ENCODE results near the gene SRD5A1.
A peak's percentile ranks its signal among the peaks of the same experiment; 100 is the strongest.
"Not testable (repeated sequence)": the region's sequence is repeated elsewhere in the genome, so short reads cannot be mapped to it uniquely, and the experiment has no call there.

SRD5A1 gene

GRCh38 chr5:6634306-6634705 is 1.1 kb downstream of the SRD5A1 start:
- Histone ChIP-seq H3K4me3 (ENCODE audit: low read length) (no peak overlapping the region), H3K9ac (ENCODE audit: low read length) (peak overlapping the region; percentile 56)

GRCh38 chr5:6634788-6635430 is 1.7 kb downstream of the SRD5A1 start:
- Histone ChIP-seq H3K4me3 (ENCODE audit: low read length) (no peak overlapping the region), H3K9ac (ENCODE audit: low read length) (no peak overlapping the region), H3K4me1 (ENCODE audit: control insufficient read depth, insufficient read depth, low read length) (peaks cover 17% of the 10 kb centered on the region), H3K27me3 (ENCODE audit: control insufficient read depth, insufficient read depth, low read length) (no peaks in the 10 kb centered on the region), H3K36me3 (ENCODE audit: control insufficient read depth, insufficient read depth, low read length) (no peaks in the 10 kb centered on the region), H3K9me3 (ENCODE audit: control insufficient read depth, low read length) (no peaks in the 10 kb centered on the region)

More at GRCh38 chr5:6634306-6634705, 1.1 kb downstream of the SRD5A1 start:
- H3K36me3 ChIP-seq (ENCODE audit: control insufficient read depth, insufficient read depth, low read length): no peaks in the 10 kb centered on the region
- H3K9me3 ChIP-seq (ENCODE audit: control insufficient read depth, low read length): no peaks in the 10 kb centered on the region
- no peaks in the 10 kb centered on the region for H3K27me3 ChIP-seq (ENCODE audit: control insufficient read depth, insufficient read depth, low read length)
- H3K4me1 ChIP-seq (ENCODE audit: control insufficient read depth, insufficient read depth, low read length): peaks cover 17% of the 10 kb centered on the region

- Histone ChIP-seq H3K4me1 (ENCODE audit: control insufficient read depth, insufficient read depth, low read length) (peaks cover 17% of the 10 kb centered on the region), H3K9ac (ENCODE audit: low read length) (no peak overlapping the region), H3K9me3 (ENCODE audit: control insufficient read depth, low read length) (no peaks in the 10 kb centered on the region), H3K36me3 (ENCODE audit: control insufficient read depth, insufficient read depth, low read length) (no peaks in the 10 kb centered on the region), H3K4me3 (ENCODE audit: low read length) (no peak overlapping the region), H3K27me3 (ENCODE audit: control insufficient read depth, insufficient read depth, low read length) (no peaks in the 10 kb centered on the region)
Measured at GRCh38 chr5:6636293-6636692, 3.1 kb downstream of the SRD5A1 start.

- H3K9ac ChIP-seq (ENCODE audit: low read length): no peak overlapping the region
- H3K4me1 ChIP-seq (ENCODE audit: control insufficient read depth, insufficient read depth, low read length): peaks cover 17% of the 10 kb centered on the region
- no peak overlapping the region for H3K4me3 ChIP-seq (ENCODE audit: low read length)
- H3K9me3 ChIP-seq (ENCODE audit: control insufficient read depth, low read length): no peaks in the 10 kb centered on the region
- H3K36me3 ChIP-seq (ENCODE audit: control insufficient read depth, insufficient read depth, low read length): no peaks in the 10 kb centered on the region
- no peaks in the 10 kb centered on the region for H3K27me3 ChIP-seq (ENCODE audit: control insufficient read depth, insufficient read depth, low read length)
Measured at GRCh38 chr5:6637022-6637421, 3.8 kb downstream of the SRD5A1 start.

GRCh38 chr5:6637590-6637989 is 4.3 kb downstream of the SRD5A1 start:
- Histone ChIP-seq H3K4me1 (ENCODE audit: control insufficient read depth, insufficient read depth, low read length) (peaks cover 17% of the 10 kb centered on the region), H3K4me3 (ENCODE audit: low read length) (no peak overlapping the region), H3K9me3 (ENCODE audit: control insufficient read depth, low read length) (no peaks in the 10 kb centered on the region), H3K9ac (ENCODE audit: low read length) (no peak overlapping the region), H3K36me3 (ENCODE audit: control insufficient read depth, insufficient read depth, low read length) (no peaks in the 10 kb centered on the region), H3K27me3 (ENCODE audit: control insufficient read depth, insufficient read depth, low read length) (no peaks in the 10 kb centered on the region)

- no peak overlapping the region for H3K4me3 ChIP-seq (ENCODE audit: low read length)
- no peaks in the 10 kb centered on the region for H3K9me3 ChIP-seq (ENCODE audit: control insufficient read depth, low read length)
- H3K4me1 ChIP-seq (ENCODE audit: control insufficient read depth, insufficient read depth, low read length): peaks cover 17% of the 10 kb centered on the region
- H3K36me3 ChIP-seq (ENCODE audit: control insufficient read depth, insufficient read depth, low read length): no peaks in the 10 kb centered on the region
- no peaks in the 10 kb centered on the region for H3K27me3 ChIP-seq (ENCODE audit: control insufficient read depth, insufficient read depth, low read length)
- H3K9ac ChIP-seq (ENCODE audit: low read length): no peak overlapping the region
Measured at GRCh38 chr5:6638236-6638635, 5.0 kb downstream of the SRD5A1 start.

- Histone ChIP-seq H3K27me3 (ENCODE audit: control insufficient read depth, insufficient read depth, low read length) (no peaks in the 10 kb centered on the region), H3K9ac (ENCODE audit: low read length) (no peak overlapping the region)
Measured at GRCh38 chr5:6642655-6643054, 9.4 kb downstream of the SRD5A1 start.

GRCh38 chr5:6644794-6645241 is 11.6 kb downstream of the SRD5A1 start:
- no peak overlapping the region for H3K9ac ChIP-seq (ENCODE audit: low read length)
- no peaks in the 10 kb centered on the region for H3K27me3 ChIP-seq (ENCODE audit: control insufficient read depth, insufficient read depth, low read length)
- no peaks in the 10 kb centered on the region for H3K4me1 ChIP-seq (ENCODE audit: control insufficient read depth, insufficient read depth, low read length)
- H3K4me3 ChIP-seq (ENCODE audit: low read length): no peak overlapping the region
- H3K9me3 ChIP-seq (ENCODE audit: control insufficient read depth, low read length): no peaks in the 10 kb centered on the region
- no peaks in the 10 kb centered on the region for H3K36me3 ChIP-seq (ENCODE audit: control insufficient read depth, insufficient read depth, low read length)

More at GRCh38 chr5:6642655-6643054, 9.4 kb downstream of the SRD5A1 start:
- peaks cover 2% of the 10 kb centered on the region for H3K4me1 ChIP-seq (ENCODE audit: control insufficient read depth, insufficient read depth, low read length)
- no peaks in the 10 kb centered on the region for H3K9me3 ChIP-seq (ENCODE audit: control insufficient read depth, low read length)
- H3K36me3 ChIP-seq (ENCODE audit: control insufficient read depth, insufficient read depth, low read length): no peaks in the 10 kb centered on the region
- H3K4me3 ChIP-seq (ENCODE audit: low read length): no peak overlapping the region

GRCh38 chr5:6645571-6646362 is 12.5 kb downstream of the SRD5A1 start:
- H3K4me1 ChIP-seq (ENCODE audit: control insufficient read depth, insufficient read depth, low read length); H3K36me3 ChIP-seq (ENCODE audit: control insufficient read depth, insufficient read depth, low read length); H3K9me3 ChIP-seq (ENCODE audit: control insufficient read depth, low read length); H3K9ac ChIP-seq (ENCODE audit: low read length); H3K27me3 ChIP-seq (ENCODE audit: control insufficient read depth, insufficient read depth, low read length); H3K4me3 ChIP-seq (ENCODE audit: low read length): not testable (repeated sequence)

GRCh38 chr5:6649186-6649585 is 15.9 kb downstream of the SRD5A1 start:
- Histone ChIP-seq H3K4me1 (ENCODE audit: control insufficient read depth, insufficient read depth, low read length) (no peaks in the 10 kb centered on the region), H3K9me3 (ENCODE audit: control insufficient read depth, low read length) (no peaks in the 10 kb centered on the region), H3K9ac (ENCODE audit: low read length) (no peak overlapping the region), H3K27me3 (ENCODE audit: control insufficient read depth, insufficient read depth, low read length) (no peaks in the 10 kb centered on the region), H3K36me3 (ENCODE audit: control insufficient read depth, insufficient read depth, low read length) (no peaks in the 10 kb centered on the region), H3K4me3 (ENCODE audit: low read length) (no peak overlapping the region)

- no peak overlapping the region for H3K4me3 ChIP-seq (ENCODE audit: low read length)
- no peaks in the 10 kb centered on the region for H3K4me1 ChIP-seq (ENCODE audit: control insufficient read depth, insufficient read depth, low read length)
- H3K9me3 ChIP-seq (ENCODE audit: control insufficient read depth, low read length): no peaks in the 10 kb centered on the region
- no peak overlapping the region for H3K9ac ChIP-seq (ENCODE audit: low read length)
- H3K36me3 ChIP-seq (ENCODE audit: control insufficient read depth, insufficient read depth, low read length): no peaks in the 10 kb centered on the region
- no peaks in the 10 kb centered on the region for H3K27me3 ChIP-seq (ENCODE audit: control insufficient read depth, insufficient read depth, low read length)
Measured at GRCh38 chr5:6649681-6650080, 16.4 kb downstream of the SRD5A1 start.

GRCh38 chr5:6652025-6652424 is 18.8 kb downstream of the SRD5A1 start:
- H3K27me3 ChIP-seq (ENCODE audit: control insufficient read depth, insufficient read depth, low read length): no peaks in the 10 kb centered on the region
- H3K4me1 ChIP-seq (ENCODE audit: control insufficient read depth, insufficient read depth, low read length): no peaks in the 10 kb centered on the region
- H3K36me3 ChIP-seq (ENCODE audit: control insufficient read depth, insufficient read depth, low read length): peaks cover under 1% of the 10 kb centered on the region
- no peak overlapping the region for H3K9ac ChIP-seq (ENCODE audit: low read length)
- no peak overlapping the region for H3K4me3 ChIP-seq (ENCODE audit: low read length)
- peaks cover 5% of the 10 kb centered on the region for H3K9me3 ChIP-seq (ENCODE audit: control insufficient read depth, low read length)

All from mucosa of stomach (tissue), 1 donor.